Gastroesophageal sphincter (tissue), 4 donors: ENCODE data around the gene SFRP4. TPM values are rescaled to one million over a fixed set of nuclear protein-coding genes. Genes with fewer than 3 reads are reported as not detected.

ENCODE experiments used
- ATAC-seq: fragments of 150-250 bp; one replicate; pipeline ENCODE4 v1.9.1; 2016; ENCODE audit warnings: mild to moderate bottlenecking, moderate library complexity
- H3K27ac ChIP-seq, 4 donors: fragments of 200-600 bp; sonication (generic) in 3 of 4; 1 replicate in 3 of 4; 2 replicates in 1 of 4; pipeline ENCODE4 v1.5.1; 2016 to 2019
- H3K27me3 ChIP-seq: fragments of 200-600 bp; sonication (generic); one replicate; pipeline ENCODE4 v1.5.1; 2019
- H3K36me3 ChIP-seq, 2 donors: fragments of 200-600 bp; sonication (generic); one replicate each; pipeline ENCODE4 v1.5.1; 2019; ENCODE audit warnings: control low read depth in 1 of 2
- H3K4me1 ChIP-seq, 3 donors: fragments of 200-600 bp; sonication (generic); 1 replicate in 2 of 3; 2 replicates in 1 of 3; pipeline ENCODE4 v1.5.1; 2016 to 2019; ENCODE audit warnings: control low read depth in 2 of 3
- H3K4me3 ChIP-seq, 2 donors: fragments of 200-600 bp; sonication (generic); one replicate each; pipeline ENCODE4 v1.5.1; 2019; ENCODE audit warnings: mild to moderate bottlenecking in 1 of 2, moderate library complexity in 1 of 2
- H3K9me3 ChIP-seq, 3 donors: fragments of 200-600 bp; sonication (generic); one replicate each; pipeline ENCODE4 v1.5.1; 2017 to 2019; ENCODE audit warnings: control low read depth in 2 of 3
- EP300 ChIP-seq: sonication (generic); formaldehyde crosslinking; IDR thresholded peaks from one replicate; pipeline ENCODE4 v1.6.1; 2017; ENCODE audit warnings: antibody characterized with exemption, mild to moderate bottlenecking
- POLR2A ChIP-seq, 2 donors: fragments of 450-650 bp; IDR thresholded peaks; one replicate each; pipeline ENCODE4 v1.6.1; 2017; ENCODE audit warnings: antibody characterized with exemption in 2 of 2, mild to moderate bottlenecking in 2 of 2, moderate library complexity in 1 of 2
- POLR2AphosphoS5 ChIP-seq: sonication (generic); formaldehyde crosslinking; IDR thresholded peaks from one replicate; pipeline ENCODE4 v1.6.1; 2017; ENCODE audit warnings: antibody characterized with exemption
- WGBS, 2 donors: methylation state at CpG; one replicate each; pipeline ENCODE4 v1.1.5; 2018; ENCODE audit warnings: low coverage in 1 of 2; 5-methylcytosine and 5-hydroxymethylcytosine counted together
- total RNA-seq, 4 donors: library from RNA; depleted of rRNA; stranded (reverse); fragments of >200 nt; gene quantifications; one replicate each; pipeline ENCODE4 v1.1.0, GENCODE V29; 2016
- TF ChIP-seq, protein P1 (sequence below), 4 experiments: fragments of 200-600 bp in 2 of 4; fragments of 450-650 bp in 2 of 4; sonication (generic) in 1 of 4; IDR thresholded peaks; one replicate each; pipeline ENCODE4 v1.5.1; 2017 to 2019; ENCODE audit warnings: antibody characterized with exemption in 4 of 4, mild to moderate bottlenecking in 2 of 4, moderate library complexity in 2 of 4

Gene SFRP4
- total RNA-seq, 4 donors from 2014 or later, result 1.4 to 11.0 (median 5.1) TPM

DNA sequence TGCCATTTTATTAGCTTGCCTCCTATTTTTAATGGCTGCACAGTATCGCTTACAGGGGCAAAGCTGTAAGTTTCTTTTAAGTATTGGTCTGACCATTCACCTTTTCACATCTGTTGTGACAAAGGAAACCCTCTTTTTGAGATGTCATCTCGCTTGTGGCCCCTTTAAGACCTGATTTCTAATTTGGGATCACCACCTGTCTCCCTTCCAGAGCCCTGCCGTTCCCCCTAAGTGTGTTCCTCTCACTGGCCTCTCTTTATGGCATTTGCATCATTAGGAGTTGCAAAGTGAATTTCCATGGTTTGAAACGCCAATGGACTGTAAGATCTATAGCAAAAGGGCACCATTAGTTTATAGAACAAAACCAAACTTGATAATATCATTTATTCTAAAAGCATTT is 5.3 kb upstream of the SFRP4 start:
- Histone ChIP-seq H3K4me3 (peak overlapping the region in 1 of 2 donors; percentile 77), H3K27ac (peak overlapping the region in 2 of 4 donors; percentile 83 to 86)

GRCh38 chr7:37920849-37921805 is 4.5 kb upstream of the SFRP4 start:
- Histone ChIP-seq H3K36me3 (no peaks in the 10 kb centered on the region), H3K27me3 (peaks cover 28% of the 10 kb centered on the region), H3K9me3 (peaks cover 0 to 10% (median 0%) of the 10 kb centered on the region in 3 donors), H3K27ac (peak overlapping the region; percentile 65 to 86 (median 84)), H3K4me3 (peak overlapping the region; percentile 77 to 82), H3K4me1 (peaks cover 0 to 46% (median 5%) of the 10 kb centered on the region in 3 donors)
- 11 to 27% methylated on average over 4 to 7 of the region's 63 CpGs for WGBS, 2 donors
- peak; percentile 46 for ATAC-seq
- TF ChIP-seq EP300, result no peak
- TF ChIP-seq, protein P1, sequence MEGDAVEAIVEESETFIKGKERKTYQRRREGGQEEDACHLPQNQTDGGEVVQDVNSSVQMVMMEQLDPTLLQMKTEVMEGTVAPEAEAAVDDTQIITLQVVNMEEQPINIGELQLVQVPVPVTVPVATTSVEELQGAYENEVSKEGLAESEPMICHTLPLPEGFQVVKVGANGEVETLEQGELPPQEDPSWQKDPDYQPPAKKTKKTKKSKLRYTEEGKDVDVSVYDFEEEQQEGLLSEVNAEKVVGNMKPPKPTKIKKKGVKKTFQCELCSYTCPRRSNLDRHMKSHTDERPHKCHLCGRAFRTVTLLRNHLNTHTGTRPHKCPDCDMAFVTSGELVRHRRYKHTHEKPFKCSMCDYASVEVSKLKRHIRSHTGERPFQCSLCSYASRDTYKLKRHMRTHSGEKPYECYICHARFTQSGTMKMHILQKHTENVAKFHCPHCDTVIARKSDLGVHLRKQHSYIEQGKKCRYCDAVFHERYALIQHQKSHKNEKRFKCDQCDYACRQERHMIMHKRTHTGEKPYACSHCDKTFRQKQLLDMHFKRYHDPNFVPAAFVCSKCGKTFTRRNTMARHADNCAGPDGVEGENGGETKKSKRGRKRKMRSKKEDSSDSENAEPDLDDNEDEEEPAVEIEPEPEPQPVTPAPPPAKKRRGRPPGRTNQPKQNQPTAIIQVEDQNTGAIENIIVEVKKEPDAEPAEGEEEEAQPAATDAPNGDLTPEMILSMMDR (IDR thresholded peaks at IDR 0.05), result peak in 1 of 4 experiments; percentile 44

More for the DNA sequence above, 5.3 kb upstream of the SFRP4 start:
- no peaks in the 10 kb centered on the region for H3K36me3 ChIP-seq
- peaks cover 0 to 13% (median 0%) of the 10 kb centered on the region in 3 donors for H3K9me3 ChIP-seq
- peaks cover 20% of the 10 kb centered on the region for H3K27me3 ChIP-seq
- 57 to 65% methylated on average over 4 of the region's 4 CpGs for WGBS, 2 donors
- H3K4me1 ChIP-seq, result peaks cover 0 to 38% (median 5%) of the 10 kb centered on the region in 3 donors
- no peak for TF ChIP-seq POLR2A (IDR thresholded peaks at IDR 0.05)
- TF ChIP-seq, protein P1 (IDR thresholded peaks at IDR 0.05), result no peak
- no peak for TF ChIP-seq EP300
- TF ChIP-seq POLR2AphosphoS5, result no peak
- ATAC-seq, result no peak

GRCh38 chr7:37920305-37920848 is 3.8 kb upstream of the SFRP4 start, which contains the start of gene EPDR1:
Gene EPDR1 (plus strand): TSS chr7:37920640. CDS start chr7:37920940, 300 bp downstream.
- peak within 1 kb of the TSS; percentile 77 to 82 for H3K4me3 ChIP-seq
- TF ChIP-seq POLR2AphosphoS5 (no peak), EP300 (no peak), POLR2A (IDR thresholded peaks at IDR 0.05) (peak in 1 of 2 donors; percentile 29)
- TF ChIP-seq, protein P1 (IDR thresholded peaks at IDR 0.05), result peak in 2 of 4 experiments; percentile 14 to 34
- 59 to 60% methylated on average over 3 to 6 of the region's 22 CpGs for WGBS, 2 donors
- H3K36me3 ChIP-seq, result no peaks in the 10 kb centered on the region
- H3K9me3 ChIP-seq, result peaks cover 0 to 3% (median 0%) of the 10 kb centered on the region in 3 donors
- H3K27ac ChIP-seq, result peak within 1 kb of the TSS; percentile 65 to 86 (median 84)
- peaks cover 33% of the 10 kb centered on the region for H3K27me3 ChIP-seq
- ATAC-seq, result peak; percentile 27
- H3K4me1 ChIP-seq, result peaks cover 0 to 52% (median 5%) of the 10 kb centered on the region in 3 donors

GRCh38 chr7:37918526-37918925 is 1.9 kb upstream of the SFRP4 start:
- Histone ChIP-seq H3K4me1 (peaks cover 0 to 58% (median 5%) of the 10 kb centered on the region in 3 donors), H3K36me3 (no peaks in the 10 kb centered on the region), H3K4me3 (no peak overlapping the region), H3K27me3 (peaks cover 33% of the 10 kb centered on the region), H3K9me3 (no peaks in the 10 kb centered on the region), H3K27ac (no peak overlapping the region)
- no peak for TF ChIP-seq EP300
- TF ChIP-seq, protein P1 (IDR thresholded peaks at IDR 0.05), result no peak
- TF ChIP-seq POLR2A (IDR thresholded peaks at IDR 0.05), result no peak
- no peak for TF ChIP-seq POLR2AphosphoS5
- WGBS, 2 donors, result 70 to 85% methylated on average over 3 to 4 of the region's 4 CpGs
- ATAC-seq, result no peak
